Body of pancreas (tissue), 4 donors: ENCODE results near the gene CD44.

ENCODE experiments used
- CTCF ChIP-seq, 7 experiments: fragments of 450-650 bp in 4 of 7; fragments of 200-600 bp in 3 of 7; sonication (generic) in 3 of 7; IDR thresholded peaks; one replicate each; pipeline ENCODE4 v1.5.1; 2016 to 2019; ENCODE audit warnings: antibody characterized with exemption in 7 of 7
- POLR2A ChIP-seq, 3 donors: fragments of 450-650 bp; IDR thresholded peaks; one replicate each; pipeline ENCODE4 v1.6.1; 2016; ENCODE audit warnings: antibody characterized with exemption in 3 of 3, mild to moderate bottlenecking in 2 of 3

- TF ChIP-seq CTCF (IDR thresholded peaks at IDR 0.05), result no peak
- TF ChIP-seq POLR2A (IDR thresholded peaks at IDR 0.05), result no peak
Measured at GRCh38 chr11:35259529-35259928, 120.6 kb downstream of the CD44 start.
